ENCODE data around the gene PPP1R13L.

PPP1R13L gene

GRCh38 chr19:45362291-45362690 is 42.6 kb downstream of the PPP1R13L start:
- no peak for DNase-seq (ENCODE audit: low read depth)

- DNase-seq (ENCODE audit: low read depth): no peak
Measured at GRCh38 chr19:45361608-45362007, 43.3 kb downstream of the PPP1R13L start.

- no peak for DNase-seq (ENCODE audit: low read depth)
Measured at GRCh38 chr19:45358213-45358792, 46.6 kb downstream of the PPP1R13L start.

- no peak for DNase-seq (ENCODE audit: low read depth)
Measured at GRCh38 chr19:45357445-45357783, 47.5 kb downstream of the PPP1R13L start.

GRCh38 chr19:45356760-45357444 is 48.0 kb downstream of the PPP1R13L start:
- DNase-seq (ENCODE audit: low read depth): no peak

- DNase-seq (ENCODE audit: low read depth): no peak
Measured at GRCh38 chr19:45355910-45356309, 49.0 kb downstream of the PPP1R13L start.

GRCh38 chr19:45355402-45355801 is 49.5 kb downstream of the PPP1R13L start:
- no peak for DNase-seq (ENCODE audit: low read depth)

- no peak for DNase-seq (ENCODE audit: low read depth)
Measured at GRCh38 chr19:45354241-45354842, 50.5 kb downstream of the PPP1R13L start.

- no peak for DNase-seq (ENCODE audit: low read depth)
Measured at GRCh38 chr19:45352914-45353796, 51.7 kb downstream of the PPP1R13L start.

- DNase-seq (ENCODE audit: low read depth): no peak
Measured at GRCh38 chr19:45352471-45352870, 52.4 kb downstream of the PPP1R13L start.

- no peak for DNase-seq (ENCODE audit: low read depth)
Measured at GRCh38 chr19:45352062-45352461, 52.8 kb downstream of the PPP1R13L start.

- DNase-seq (ENCODE audit: low read depth): no peak
Measured at GRCh38 chr19:45351401-45351952, 53.4 kb downstream of the PPP1R13L start.

- no peak for DNase-seq (ENCODE audit: low read depth)
Measured at GRCh38 chr19:45350477-45351058, 54.3 kb downstream of the PPP1R13L start.

- DNase-seq (ENCODE audit: low read depth): no peak
Measured at GRCh38 chr19:45349430-45349941, 55.4 kb downstream of the PPP1R13L start.

GRCh38 chr19:45349126-45349415 is 55.8 kb downstream of the PPP1R13L start:
- DNase-seq (ENCODE audit: low read depth): no peak

- DNase-seq (ENCODE audit: low read depth): no peak
Measured at GRCh38 chr19:45348367-45349125, 56.3 kb downstream of the PPP1R13L start.

- no peak for DNase-seq (ENCODE audit: low read depth)
Measured at GRCh38 chr19:45347570-45348366, 57.1 kb downstream of the PPP1R13L start.

GRCh38 chr19:45346449-45346848 is 58.4 kb downstream of the PPP1R13L start:
- no peak for DNase-seq (ENCODE audit: low read depth)

GRCh38 chr19:45345506-45345860 is 59.4 kb downstream of the PPP1R13L start:
- DNase-seq (ENCODE audit: low read depth): no peak

Measured in activated T-cell treated with anti-CD3 and anti-CD28 coated beads for 1 hour (primary cell).